C1 segment of cervical spinal cord (tissue), 14 donors: ENCODE data around the gene ANKS1B.

ENCODE experiments used
- DNase-seq, 14 donors: peaks; one replicate each; lab custom pipeline; 2025; lab: John Stamatoyannopoulos, UW

ANKS1B gene

GRCh38 chr12:98697209-98697608 lies 1287.5 kb downstream of the ANKS1B start:
- no peak for DNase-seq

GRCh38 chr12:98696036-98696646 lies 1288.6 kb downstream of the ANKS1B start:
- DNase-seq: no peak

GRCh38 chr12:98691351-98691750 lies 1293.4 kb downstream of the ANKS1B start:
- DNase-seq: no peak

- DNase-seq: no peak
Observed at GRCh38 chr12:98686603-98687002, 1298.1 kb downstream of the ANKS1B start.
